Stomach (tissue), 9 donors: Measurements from ENCODE around the gene PDLIM5. TPM values are rescaled to one million over a fixed set of nuclear protein-coding genes. Genes with fewer than 3 reads are reported as not detected.

Experiments
- DNase-seq, 2 donors: peaks; one replicate each; pipeline versions ENCODE4 v3.0.0 to v3.0.0-alpha.2; 2013 to 2019
- H3K27ac ChIP-seq, 5 donors: fragments of 200-600 bp in 4 of 5; sonication (generic) in 4 of 5; one replicate each; pipeline ENCODE4 v1.5.1; 2013 to 2019; ENCODE audit warnings: mild to moderate bottlenecking in 1 of 5, moderate library complexity in 1 of 5
- H3K27me3 ChIP-seq, 3 donors: fragments of 200-600 bp; sonication (generic); one replicate each; pipeline ENCODE4 v1.5.1; 2017 to 2019; ENCODE audit warnings: mixed run types in 1 of 3
- H3K36me3 ChIP-seq, 4 donors: fragments of 200-600 bp; sonication (generic); 1 replicate in 3 of 4; 2 replicates in 1 of 4; pipeline ENCODE4 v1.5.1; 2016 to 2019
- H3K4me1 ChIP-seq, 4 donors: fragments of 200-600 bp; sonication (generic); one replicate each; pipeline ENCODE4 v1.5.1; 2016 to 2019
- H3K4me3 ChIP-seq, 4 donors: fragments of 200-600 bp; sonication (generic) in 3 of 4; one replicate each; pipeline ENCODE4 v1.5.1; 2016 to 2019; ENCODE audit warnings: mild to moderate bottlenecking in 1 of 4
- H3K9me3 ChIP-seq, 4 donors: fragments of 200-600 bp; sonication (generic); one replicate each; pipeline ENCODE4 v1.5.1; 2016 to 2019
- CTCF ChIP-seq, 7 experiments: fragments of 450-650 bp in 4 of 7; fragments of 200-600 bp in 3 of 7; sonication (generic) in 3 of 7; IDR thresholded peaks; one replicate each; pipeline ENCODE4 v1.5.1; 2016 to 2019; ENCODE audit warnings: antibody characterized with exemption in 7 of 7, control low read depth in 2 of 7, mild to moderate bottlenecking in 1 of 7
- EP300 ChIP-seq: sonication (generic); formaldehyde crosslinking; IDR thresholded peaks from one replicate; pipeline ENCODE4 v1.6.1; 2017; ENCODE audit warnings: antibody characterized with exemption
- POLR2A ChIP-seq, 4 donors: fragments of 450-650 bp; IDR thresholded peaks; one replicate each; pipeline ENCODE4 v1.6.1; 2016; ENCODE audit warnings: antibody characterized with exemption in 4 of 4, control low read depth in 2 of 4, mild to moderate bottlenecking in 1 of 4, moderate library complexity in 1 of 4
- POLR2AphosphoS5 ChIP-seq, 3 donors: sonication (generic); formaldehyde crosslinking; IDR thresholded peaks; one replicate each; pipeline ENCODE4 v1.6.1; 2016; ENCODE audit warnings: antibody characterized with exemption in 3 of 3
- WGBS, 5 donors: extraction: QIAGEN DNeasy Blood & Tissue Kit in 3 of 5; methylation state at CpG; one replicate each; pipeline versions ENCODE4 v1.1.5 to v1.1.7; 2013 to 2018; 5-methylcytosine and 5-hydroxymethylcytosine counted together
- intact Hi-C: fragments of 100-400 bp; cut with DNase I; formaldehyde crosslinking; loops from one replicate; pipeline ENCODE4 v1.15.1; 2023; ENCODE audit warnings: low total_unique reads
- polyA plus RNA-seq, 3 donors: library from polyadenylated mRNA; stranded (reverse); fragments of 200-250 nt; gene quantifications; one replicate each; pipeline ENCODE4 v1.2.3, GENCODE V29; 2013
- total RNA-seq, 5 donors: library from RNA; depleted of rRNA; stranded (reverse); fragments of >200 nt; gene quantifications; one replicate each; pipeline versions ENCODE4 v1.1.0 to v1.2.3, GENCODE V29; 2014 to 2016
- donor health status: healthy with polysubstance abuse.
- donor health status: Bipolar disorder and iron deficiency.
- donor health status: healthy.

PDLIM5 gene
- total and polyA plus RNA-seq, 8 donors = 23.7 to 311 (median 40.3) TPM

DNA sequence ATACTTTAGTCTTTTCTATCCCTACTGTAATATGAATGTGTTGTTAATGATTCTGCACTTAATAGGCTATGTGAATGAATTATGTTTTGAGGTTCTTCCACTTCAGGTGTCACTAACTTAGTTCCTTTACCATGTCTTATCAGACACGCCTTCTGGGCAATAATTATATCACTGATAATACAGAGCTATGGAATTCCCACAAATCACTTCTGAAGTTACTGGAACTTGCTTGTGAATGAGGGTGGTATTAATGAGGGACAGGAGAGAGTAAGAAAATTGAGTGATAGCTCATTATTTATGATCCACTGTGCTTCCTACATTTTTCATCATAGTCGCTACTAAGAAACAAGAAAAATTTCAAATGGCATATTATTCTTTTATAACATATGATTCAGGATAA, 130.0 kb downstream of the PDLIM5 start:
- no peaks in the 10 kb centered on the region for H3K9me3 ChIP-seq
- no peak for TF ChIP-seq POLR2A (IDR thresholded peaks at IDR 0.05)
- no peak for TF ChIP-seq EP300
- no peak for TF ChIP-seq CTCF (IDR thresholded peaks at IDR 0.05)
- TF ChIP-seq POLR2AphosphoS5 (IDR thresholded peaks at IDR 0.05) = no peak
- DNase-seq = no peak
- H3K27me3 ChIP-seq = no peaks in the 10 kb centered on the region
- peaks cover 8 to 21% (median 15%) of the 10 kb centered on the region in 4 donors for H3K36me3 ChIP-seq
- H3K4me3 ChIP-seq = no peak overlapping the region
- no peak overlapping the region for H3K27ac ChIP-seq
- peaks cover 0 to 20% (median 6%) of the 10 kb centered on the region in 4 donors for H3K4me1 ChIP-seq
- intact Hi-C loops = no loop called here
- 71 to 89% (median 78%) methylated on average over 2 of the region's 2 CpGs for WGBS, 5 donors

DNA sequence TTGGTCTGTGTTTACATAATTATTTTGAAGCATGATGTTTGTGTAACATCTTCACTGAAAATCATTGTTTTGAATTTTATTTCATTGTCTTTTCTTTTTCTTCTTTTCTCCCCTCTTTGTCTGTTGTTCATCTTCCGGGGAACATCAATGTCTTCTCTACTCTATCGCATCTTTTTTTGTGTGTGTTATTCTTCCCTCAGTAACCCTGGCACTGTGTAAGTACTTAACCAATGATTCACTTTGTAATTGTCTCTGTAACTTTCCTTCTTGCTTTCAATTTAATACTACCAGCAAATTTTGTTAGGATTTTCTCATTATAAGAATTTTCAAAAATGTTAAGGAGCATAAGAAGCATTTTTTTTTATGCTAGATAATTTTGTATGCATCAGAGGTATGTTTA, 130.8 kb downstream of the PDLIM5 start:
- H3K9me3 ChIP-seq = no peaks in the 10 kb centered on the region
- intact Hi-C loops = no loop called here
- H3K36me3 ChIP-seq = peaks cover 8 to 23% (median 17%) of the 10 kb centered on the region in 4 donors
- no peak overlapping the region for H3K4me3 ChIP-seq
- no peak overlapping the region for H3K27ac ChIP-seq
- TF ChIP-seq POLR2AphosphoS5 (IDR thresholded peaks at IDR 0.05) (no peak), POLR2A (IDR thresholded peaks at IDR 0.05) (no peak), EP300 (no peak), CTCF (IDR thresholded peaks at IDR 0.05) (no peak)
- WGBS, 5 donors = 85 to 97% (median 96%) methylated on average over 2 of the region's 2 CpGs
- no peak for DNase-seq
- H3K4me1 ChIP-seq = peaks cover 0 to 13% (median under 1%) of the 10 kb centered on the region in 4 donors
- no peaks in the 10 kb centered on the region for H3K27me3 ChIP-seq

DNA sequence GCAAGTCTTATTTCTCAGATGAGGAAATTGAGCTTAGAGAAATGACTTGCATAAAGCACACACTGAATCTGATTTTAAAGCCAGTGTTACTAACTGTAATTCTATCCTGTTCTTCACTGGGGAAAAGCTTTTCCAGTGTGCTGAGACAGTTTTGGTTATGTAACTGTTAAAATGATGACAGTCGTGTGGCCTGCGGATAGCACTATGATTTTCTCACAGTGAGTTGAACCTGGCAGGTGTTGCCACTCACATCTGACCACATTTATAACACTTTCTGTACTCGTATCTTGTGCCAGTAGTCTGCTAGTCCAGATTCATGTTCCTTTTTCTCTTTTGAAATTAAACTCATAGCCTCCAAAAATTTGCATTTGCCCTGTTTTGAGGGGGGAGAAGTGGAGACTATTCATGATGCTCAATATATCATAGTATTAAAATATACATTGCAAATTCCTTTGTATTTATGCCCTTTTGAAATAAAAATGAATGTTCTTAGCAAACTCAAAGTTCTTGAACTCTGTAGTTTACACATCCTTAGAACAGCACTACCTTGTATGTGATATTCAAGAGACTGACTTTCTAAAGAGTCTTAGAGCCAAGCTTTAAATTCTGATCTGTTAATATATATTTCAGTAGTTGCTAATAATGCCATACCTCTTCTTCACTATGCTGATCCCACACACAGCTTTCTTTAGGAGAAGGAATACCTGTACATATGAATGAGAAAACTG, 132.3 kb downstream of the PDLIM5 start:
- Histone ChIP-seq H3K27ac (no peak overlapping the region), H3K4me3 (no peak overlapping the region), H3K4me1 (peaks cover 0 to 7% (median 0%) of the 10 kb centered on the region in 4 donors), H3K27me3 (no peaks in the 10 kb centered on the region), H3K9me3 (no peaks in the 10 kb centered on the region), H3K36me3 (peaks cover 8 to 38% (median 22%) of the 10 kb centered on the region in 4 donors)
- WGBS, 5 donors = 77 to 91% (median 86%) methylated on average over 3 of the region's 3 CpGs
- no peak for DNase-seq
- intact Hi-C loops = no loop called here
- TF ChIP-seq CTCF (IDR thresholded peaks at IDR 0.05) = no peak
- TF ChIP-seq POLR2A (IDR thresholded peaks at IDR 0.05) = no peak
- no peak for TF ChIP-seq EP300
- TF ChIP-seq POLR2AphosphoS5 (IDR thresholded peaks at IDR 0.05) = no peak

- Histone ChIP-seq H3K4me3 (no peak overlapping the region), H3K4me1 (peaks cover 0 to 6% (median 3%) of the 10 kb centered on the region in 4 donors), H3K9me3 (no peaks in the 10 kb centered on the region), H3K27ac (no peak overlapping the region), H3K36me3 (peaks cover 13 to 52% (median 34%) of the 10 kb centered on the region in 4 donors), H3K27me3 (no peaks in the 10 kb centered on the region)
- no peak for TF ChIP-seq POLR2A (IDR thresholded peaks at IDR 0.05)
- no peak for TF ChIP-seq EP300
- TF ChIP-seq POLR2AphosphoS5 (IDR thresholded peaks at IDR 0.05) = no peak
- TF ChIP-seq CTCF (IDR thresholded peaks at IDR 0.05) = no peak
- 80 to 89% (median 86%) methylated on average over 1 of the region's 1 CpG for WGBS, 5 donors
- DNase-seq = no peak
- intact Hi-C loops = no loop called here
These were observed 137.4 kb downstream of the PDLIM5 start for GRCh38 chr4:94588896-94589693.
